ENCODE data around the gene RBM14.

Gene RBM14

GRCh38 chr11:66616379-66617154 is at the start of gene RBM14:
Gene RBM14, plus strand, starts transcription at chr11:66616630. Its CDS starts 91 bp downstream, at chr11:66616721.
- Histone ChIP-seq H3K4me3 (ENCODE audit: low read depth, low read length) (peak within 1 kb of the TSS; percentile 93), H3K9ac (ENCODE audit: low read length) (peak within 1 kb of the TSS; percentile 99), H3K27ac (ENCODE audit: low read depth, low read length) (peak within 1 kb of the TSS; percentile 95), H3K9me3 (ENCODE audit: control insufficient read depth, insufficient read depth, low read depth, low read length) (no peaks in the 10 kb centered on the region), H3K36me3 (ENCODE audit: control insufficient read depth, insufficient read depth, low read length) (peaks cover 38% of the 10 kb centered on the region), H3K27me3 (ENCODE audit: control insufficient read depth, insufficient read depth, low read length) (no peaks in the 10 kb centered on the region), H3K4me1 (ENCODE audit: control insufficient read depth, insufficient read depth, low read length) (peaks cover 9% of the 10 kb centered on the region)

- H3K4me3 ChIP-seq (ENCODE audit: low read depth, low read length): peak overlapping the region; percentile 43; the same call in 1 of the 2 replicates
- H3K36me3 ChIP-seq (ENCODE audit: control insufficient read depth, insufficient read depth, low read length): peaks cover 22% of the 10 kb centered on the region
- H3K27ac ChIP-seq (ENCODE audit: low read depth, low read length): no peak overlapping the region
- no peaks in the 10 kb centered on the region for H3K9me3 ChIP-seq (ENCODE audit: control insufficient read depth, insufficient read depth, low read depth, low read length)
- H3K4me1 ChIP-seq (ENCODE audit: control insufficient read depth, insufficient read depth, low read length): peaks cover 32% of the 10 kb centered on the region
- no peak overlapping the region for H3K9ac ChIP-seq (ENCODE audit: low read length)
- no peaks in the 10 kb centered on the region; the same call in 1 of the 2 replicates for H3K27me3 ChIP-seq (ENCODE audit: control insufficient read depth, insufficient read depth, low read length)
Observed at GRCh38 chr11:66567787-66568123, 48.7 kb upstream of the RBM14 start.

- H3K27me3 ChIP-seq (ENCODE audit: control insufficient read depth, insufficient read depth, low read length): no peaks in the 10 kb centered on the region; the same call in 1 of the 2 replicates
- H3K27ac ChIP-seq (ENCODE audit: low read depth, low read length): peak within 1 kb of the TSS; percentile 4; the same call in 1 of the 2 replicates
- peak within 1 kb of the TSS; percentile 3 for H3K9ac ChIP-seq (ENCODE audit: low read length)
Observed at GRCh38 chr11:66568124-66568916, 48.1 kb upstream of the RBM14 start, which contains the start of gene CTSF. Gene CTSF, minus strand, starts transcription at chr11:66568606. Its CDS starts 120 bp downstream, at chr11:66568486.

GRCh38 chr11:66569076-66569475 is 47.4 kb upstream of the RBM14 start:
- peaks cover 9% of the 10 kb centered on the region for H3K36me3 ChIP-seq (ENCODE audit: control insufficient read depth, insufficient read depth, low read length)
- H3K27ac ChIP-seq (ENCODE audit: low read depth, low read length): peak overlapping the region; percentile 4; the same call in 1 of the 2 replicates
- no peaks in the 10 kb centered on the region; the same call in 1 of the 2 replicates for H3K27me3 ChIP-seq (ENCODE audit: control insufficient read depth, insufficient read depth, low read length)

More at GRCh38 chr11:66568124-66568916, 48.1 kb upstream of the RBM14 start, which contains the start of gene CTSF:
- Histone ChIP-seq H3K36me3 (ENCODE audit: control insufficient read depth, insufficient read depth, low read length) (peaks cover 16% of the 10 kb centered on the region), H3K4me3 (ENCODE audit: low read depth, low read length) (peak within 1 kb of the TSS; percentile 43; the same call in 1 of the 2 replicates), H3K4me1 (ENCODE audit: control insufficient read depth, insufficient read depth, low read length) (peaks cover 34% of the 10 kb centered on the region), H3K9me3 (ENCODE audit: control insufficient read depth, insufficient read depth, low read depth, low read length) (no peaks in the 10 kb centered on the region)

GRCh38 chr11:66570079-66570849 is 46.2 kb upstream of the RBM14 start:
- Histone ChIP-seq H3K4me1 (ENCODE audit: control insufficient read depth, insufficient read depth, low read length) (peaks cover 34% of the 10 kb centered on the region), H3K4me3 (ENCODE audit: low read depth, low read length) (no peak overlapping the region), H3K9ac (ENCODE audit: low read length) (peak overlapping the region; percentile 67)

More at GRCh38 chr11:66569076-66569475, 47.4 kb upstream of the RBM14 start:
- Histone ChIP-seq H3K9me3 (ENCODE audit: control insufficient read depth, insufficient read depth, low read depth, low read length) (no peaks in the 10 kb centered on the region), H3K4me3 (ENCODE audit: low read depth, low read length) (no peak overlapping the region), H3K4me1 (ENCODE audit: control insufficient read depth, insufficient read depth, low read length) (peaks cover 34% of the 10 kb centered on the region), H3K9ac (ENCODE audit: low read length) (peak overlapping the region; percentile 3)

GRCh38 chr11:66570850-66571180 is 45.6 kb upstream of the RBM14 start:
- Histone ChIP-seq H3K27ac (ENCODE audit: low read depth, low read length) (peak overlapping the region; percentile 88), H3K4me1 (ENCODE audit: control insufficient read depth, insufficient read depth, low read length) (peaks cover 34% of the 10 kb centered on the region), H3K9ac (ENCODE audit: low read length) (peak overlapping the region; percentile 67), H3K36me3 (ENCODE audit: control insufficient read depth, insufficient read depth, low read length) (peaks cover 3% of the 10 kb centered on the region; the same call in 1 of the 2 replicates), H3K27me3 (ENCODE audit: control insufficient read depth, insufficient read depth, low read length) (no peaks in the 10 kb centered on the region; the same call in 1 of the 2 replicates), H3K4me3 (ENCODE audit: low read depth, low read length) (0 out of 2 replicates have a peak overlapping the region, but pooled peaks have one; percentile 2), H3K9me3 (ENCODE audit: control insufficient read depth, insufficient read depth, low read depth, low read length) (no peaks in the 10 kb centered on the region)

More at GRCh38 chr11:66570079-66570849, 46.2 kb upstream of the RBM14 start:
- Histone ChIP-seq H3K36me3 (ENCODE audit: control insufficient read depth, insufficient read depth, low read length) (0 out of 2 replicates have a peak, but pooled peaks cover 6% of the 10 kb centered on the region), H3K27me3 (ENCODE audit: control insufficient read depth, insufficient read depth, low read length) (no peaks in the 10 kb centered on the region; the same call in 1 of the 2 replicates), H3K9me3 (ENCODE audit: control insufficient read depth, insufficient read depth, low read depth, low read length) (no peaks in the 10 kb centered on the region), H3K27ac (ENCODE audit: low read depth, low read length) (peak overlapping the region; percentile 88)

GRCh38 chr11:66579017-66579606 is 37.3 kb upstream of the RBM14 start:
- Histone ChIP-seq H3K27me3 (ENCODE audit: control insufficient read depth, insufficient read depth, low read length) (no peaks in the 10 kb centered on the region; the same call in 1 of the 2 replicates), H3K4me1 (ENCODE audit: control insufficient read depth, insufficient read depth, low read length) (no peaks in the 10 kb centered on the region), H3K27ac (ENCODE audit: low read depth, low read length) (no peak overlapping the region), H3K9ac (ENCODE audit: low read length) (no peak overlapping the region), H3K36me3 (ENCODE audit: control insufficient read depth, insufficient read depth, low read length) (peaks cover 48% of the 10 kb centered on the region; the same call in 1 of the 2 replicates), H3K4me3 (ENCODE audit: low read depth, low read length) (no peak overlapping the region), H3K9me3 (ENCODE audit: control insufficient read depth, insufficient read depth, low read depth, low read length) (peaks cover 15% of the 10 kb centered on the region)

- no peak overlapping the region for H3K27ac ChIP-seq (ENCODE audit: low read depth, low read length)
- H3K9me3 ChIP-seq (ENCODE audit: control insufficient read depth, insufficient read depth, low read depth, low read length): peaks cover 15% of the 10 kb centered on the region
- peaks cover 49% of the 10 kb centered on the region; the same call in 1 of the 2 replicates for H3K36me3 ChIP-seq (ENCODE audit: control insufficient read depth, insufficient read depth, low read length)
- no peaks in the 10 kb centered on the region; the same call in 1 of the 2 replicates for H3K27me3 ChIP-seq (ENCODE audit: control insufficient read depth, insufficient read depth, low read length)
- H3K4me3 ChIP-seq (ENCODE audit: low read depth, low read length): no peak overlapping the region
- no peaks in the 10 kb centered on the region for H3K4me1 ChIP-seq (ENCODE audit: control insufficient read depth, insufficient read depth, low read length)
- no peak overlapping the region for H3K9ac ChIP-seq (ENCODE audit: low read length)
Observed at GRCh38 chr11:66580803-66581202, 35.6 kb upstream of the RBM14 start.

GRCh38 chr11:66581261-66581660 is 35.2 kb upstream of the RBM14 start:
- Histone ChIP-seq H3K36me3 (ENCODE audit: control insufficient read depth, insufficient read depth, low read length) (peaks cover 53% of the 10 kb centered on the region; the same call in 1 of the 2 replicates), H3K27ac (ENCODE audit: low read depth, low read length) (no peak overlapping the region), H3K9me3 (ENCODE audit: control insufficient read depth, insufficient read depth, low read depth, low read length) (peaks cover 20% of the 10 kb centered on the region), H3K4me1 (ENCODE audit: control insufficient read depth, insufficient read depth, low read length) (no peaks in the 10 kb centered on the region), H3K4me3 (ENCODE audit: low read depth, low read length) (no peak overlapping the region), H3K27me3 (ENCODE audit: control insufficient read depth, insufficient read depth, low read length) (no peaks in the 10 kb centered on the region; the same call in 1 of the 2 replicates), H3K9ac (ENCODE audit: low read length) (no peak overlapping the region)
